Gastroesophageal sphincter (tissue), 4 donors: ENCODE results near the gene SIT1. TPM values are rescaled to one million over a fixed set of nuclear protein-coding genes. Genes with fewer than 3 reads are reported as not detected.

ENCODE experiments used
- ATAC-seq: fragments of 150-250 bp; one replicate; pipeline ENCODE4 v1.9.1; 2016; ENCODE audit warnings: mild to moderate bottlenecking, moderate library complexity
- H3K27ac ChIP-seq, 4 donors: fragments of 200-600 bp; sonication (generic) in 3 of 4; 1 replicate in 3 of 4; 2 replicates in 1 of 4; pipeline ENCODE4 v1.5.1; 2016 to 2019
- H3K27me3 ChIP-seq: fragments of 200-600 bp; sonication (generic); one replicate; pipeline ENCODE4 v1.5.1; 2019
- H3K36me3 ChIP-seq, 2 donors: fragments of 200-600 bp; sonication (generic); one replicate each; pipeline ENCODE4 v1.5.1; 2019; ENCODE audit warnings: control low read depth in 1 of 2
- H3K4me1 ChIP-seq, 3 donors: fragments of 200-600 bp; sonication (generic); 1 replicate in 2 of 3; 2 replicates in 1 of 3; pipeline ENCODE4 v1.5.1; 2016 to 2019; ENCODE audit warnings: control low read depth in 2 of 3
- H3K4me3 ChIP-seq, 2 donors: fragments of 200-600 bp; sonication (generic); one replicate each; pipeline ENCODE4 v1.5.1; 2019; ENCODE audit warnings: mild to moderate bottlenecking in 1 of 2, moderate library complexity in 1 of 2
- H3K9me3 ChIP-seq, 3 donors: fragments of 200-600 bp; sonication (generic); one replicate each; pipeline ENCODE4 v1.5.1; 2017 to 2019; ENCODE audit warnings: control low read depth in 2 of 3
- EP300 ChIP-seq: sonication (generic); formaldehyde crosslinking; IDR thresholded peaks from one replicate; pipeline ENCODE4 v1.6.1; 2017; ENCODE audit warnings: antibody characterized with exemption, mild to moderate bottlenecking
- POLR2A ChIP-seq, 2 donors: fragments of 450-650 bp; IDR thresholded peaks; one replicate each; pipeline ENCODE4 v1.6.1; 2017; ENCODE audit warnings: antibody characterized with exemption in 2 of 2, mild to moderate bottlenecking in 2 of 2, moderate library complexity in 1 of 2
- POLR2AphosphoS5 ChIP-seq: sonication (generic); formaldehyde crosslinking; IDR thresholded peaks from one replicate; pipeline ENCODE4 v1.6.1; 2017; ENCODE audit warnings: antibody characterized with exemption
- WGBS, 2 donors: methylation state at CpG; one replicate each; pipeline ENCODE4 v1.1.5; 2018; ENCODE audit warnings: low coverage in 1 of 2; 5-methylcytosine and 5-hydroxymethylcytosine counted together
- total RNA-seq, 4 donors: library from RNA; depleted of rRNA; stranded (reverse); fragments of >200 nt; gene quantifications; one replicate each; pipeline ENCODE4 v1.1.0, GENCODE V29; 2016
- TF ChIP-seq, protein P1 (sequence below), 4 experiments: fragments of 200-600 bp in 2 of 4; fragments of 450-650 bp in 2 of 4; sonication (generic) in 1 of 4; IDR thresholded peaks; one replicate each; pipeline ENCODE4 v1.5.1; 2017 to 2019; ENCODE audit warnings: antibody characterized with exemption in 4 of 4, mild to moderate bottlenecking in 2 of 4, moderate library complexity in 2 of 4

SIT1 gene
- total RNA-seq, 4 donors from 2014 or later, result 1.2 to 1.6 (median 1.6) TPM; not detected in 1

DNA sequence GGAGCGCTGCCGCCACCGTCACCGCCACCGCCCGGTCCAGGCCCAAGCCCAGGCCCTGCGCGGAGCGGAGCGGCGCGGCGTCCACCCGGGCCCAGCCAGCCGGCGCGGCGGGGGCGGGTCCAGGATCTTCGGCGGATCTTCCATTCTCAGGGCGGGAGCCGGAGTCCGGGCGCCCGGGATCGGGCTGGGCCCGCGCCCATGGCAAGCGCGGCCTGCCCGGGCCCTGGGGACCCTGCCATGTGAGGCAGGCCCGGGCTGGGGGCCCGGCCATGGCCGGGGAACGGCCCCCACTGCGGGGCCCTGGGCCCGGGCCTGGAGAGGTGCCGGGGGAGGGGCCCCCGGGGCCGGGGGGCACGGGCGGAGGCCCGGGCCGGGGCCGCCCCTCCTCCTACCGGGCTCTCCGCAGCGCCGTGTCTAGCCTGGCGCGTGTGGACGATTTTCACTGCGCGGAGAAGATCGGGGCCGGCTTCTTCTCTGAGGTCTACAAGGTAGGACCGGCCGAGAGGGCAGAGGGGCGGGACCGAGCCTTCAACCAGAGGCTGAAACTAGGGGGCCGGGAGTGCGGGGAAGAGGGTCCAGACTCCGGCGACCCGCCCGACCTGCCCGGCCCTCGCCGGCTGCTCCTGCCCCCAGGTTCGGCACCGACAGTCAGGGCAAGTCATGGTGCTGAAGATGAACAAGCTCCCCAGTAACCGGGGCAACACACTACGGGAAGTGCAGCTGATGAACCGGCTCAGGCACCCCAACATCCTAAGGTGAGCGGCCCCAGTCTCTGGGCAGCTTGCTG is 45.2 kb downstream of the SIT1 start:
- peaks cover 0 to 42% (median 17%) of the 10 kb centered on the region in 3 donors for H3K4me1 ChIP-seq
- WGBS, 2 donors, result 0% methylated on average over 1 to 3 of the region's 76 CpGs
- peak overlapping the region; percentile 64 to 92 for H3K4me3 ChIP-seq
- no peaks in the 10 kb centered on the region for H3K9me3 ChIP-seq
- H3K27ac ChIP-seq, result peak overlapping the region; percentile 72 to 97 (median 90)
- H3K36me3 ChIP-seq, result peaks cover 0 to 34% of the 10 kb centered on the region in 2 donors
- ATAC-seq, result peak; percentile 6
- no peaks in the 10 kb centered on the region for H3K27me3 ChIP-seq
- peak in 1 of 2 donors; percentile 13 for TF ChIP-seq POLR2A (IDR thresholded peaks at IDR 0.05)
- TF ChIP-seq, protein P1, sequence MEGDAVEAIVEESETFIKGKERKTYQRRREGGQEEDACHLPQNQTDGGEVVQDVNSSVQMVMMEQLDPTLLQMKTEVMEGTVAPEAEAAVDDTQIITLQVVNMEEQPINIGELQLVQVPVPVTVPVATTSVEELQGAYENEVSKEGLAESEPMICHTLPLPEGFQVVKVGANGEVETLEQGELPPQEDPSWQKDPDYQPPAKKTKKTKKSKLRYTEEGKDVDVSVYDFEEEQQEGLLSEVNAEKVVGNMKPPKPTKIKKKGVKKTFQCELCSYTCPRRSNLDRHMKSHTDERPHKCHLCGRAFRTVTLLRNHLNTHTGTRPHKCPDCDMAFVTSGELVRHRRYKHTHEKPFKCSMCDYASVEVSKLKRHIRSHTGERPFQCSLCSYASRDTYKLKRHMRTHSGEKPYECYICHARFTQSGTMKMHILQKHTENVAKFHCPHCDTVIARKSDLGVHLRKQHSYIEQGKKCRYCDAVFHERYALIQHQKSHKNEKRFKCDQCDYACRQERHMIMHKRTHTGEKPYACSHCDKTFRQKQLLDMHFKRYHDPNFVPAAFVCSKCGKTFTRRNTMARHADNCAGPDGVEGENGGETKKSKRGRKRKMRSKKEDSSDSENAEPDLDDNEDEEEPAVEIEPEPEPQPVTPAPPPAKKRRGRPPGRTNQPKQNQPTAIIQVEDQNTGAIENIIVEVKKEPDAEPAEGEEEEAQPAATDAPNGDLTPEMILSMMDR (IDR thresholded peaks at IDR 0.05), result no peak

DNA sequence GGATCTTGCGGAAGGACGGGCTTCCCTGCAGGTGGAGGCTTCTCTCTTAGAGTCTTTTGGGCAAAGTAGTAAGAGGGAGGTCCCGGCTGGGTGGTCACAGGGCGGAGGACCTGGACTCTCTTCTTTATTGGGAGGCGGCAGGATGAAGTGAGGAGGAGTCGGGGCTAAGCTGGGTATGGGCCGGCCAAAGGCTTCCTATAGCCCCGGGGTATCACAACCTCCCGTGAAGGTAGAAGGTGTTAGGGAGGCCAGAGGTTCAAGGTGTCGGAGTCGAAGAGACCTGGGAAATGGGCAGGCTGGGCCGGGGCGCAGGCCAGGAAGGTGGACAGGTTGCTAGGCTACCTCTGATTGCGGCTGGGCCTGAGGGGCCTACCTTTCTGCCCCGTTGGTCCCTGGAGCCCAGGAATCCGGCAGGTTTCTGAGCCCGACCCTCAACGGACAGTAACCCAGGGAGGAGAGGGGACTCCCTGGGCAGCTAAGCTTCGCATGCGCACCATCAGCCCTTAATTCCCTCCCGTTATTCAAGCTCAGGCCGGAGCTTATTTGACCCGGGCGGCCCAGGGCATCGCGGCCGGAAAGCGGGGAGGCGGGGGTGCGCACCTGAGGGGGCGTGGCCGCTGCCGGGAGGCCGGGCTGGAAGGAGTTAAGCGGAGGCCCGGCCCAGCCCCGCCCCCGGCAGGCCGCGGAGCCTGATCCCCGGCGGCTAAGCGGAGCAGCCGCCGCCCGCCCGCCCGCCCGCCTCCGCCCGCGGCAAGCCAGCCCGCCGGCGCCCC is 46.0 kb downstream of the SIT1 start, which contains the start of gene TESK1:
Gene TESK1, plus strand, starts transcription at position 685 of the 773 bp plus-strand sequence. CDS start 358 bp downstream, outside the sequence.
- 0% methylated on average over 6 to 9 of the region's 55 CpGs for WGBS, 2 donors
- TF ChIP-seq POLR2A (IDR thresholded peaks at IDR 0.05) (no peak), EP300 (no peak), POLR2AphosphoS5 (no peak)
- TF ChIP-seq, protein P1 (IDR thresholded peaks at IDR 0.05), result no peak
- H3K36me3 ChIP-seq, result peaks cover 0 to 26% of the 10 kb centered on the region in 2 donors

DNA sequence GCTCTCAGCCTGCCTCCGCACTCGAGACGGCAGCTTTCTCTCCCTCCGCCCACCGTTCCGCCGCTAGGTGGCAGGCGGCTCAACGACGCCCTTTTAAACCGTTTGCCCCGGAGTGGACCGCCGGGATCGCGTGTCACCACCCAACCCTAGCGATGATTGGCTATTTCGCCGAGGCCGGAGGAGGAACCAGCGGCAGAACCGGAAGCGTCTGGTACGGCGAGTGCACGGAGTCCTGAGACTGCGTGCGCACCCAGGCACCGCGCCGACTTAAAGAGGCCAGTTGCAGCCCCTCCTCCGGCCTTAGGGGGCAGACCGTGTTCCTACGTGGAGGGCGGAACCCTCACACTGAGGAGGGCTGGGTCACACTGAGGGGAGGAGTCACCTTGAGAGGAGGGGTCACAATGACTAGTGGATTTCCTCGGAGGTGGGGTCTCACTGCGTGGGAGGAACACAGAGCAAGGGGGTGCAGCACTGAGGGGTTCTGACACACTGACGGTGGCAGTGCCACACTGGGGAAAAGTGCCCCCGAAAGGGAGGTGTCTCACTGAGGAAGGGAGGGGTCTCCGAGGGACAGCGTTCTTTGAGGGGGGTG is 46.6 kb downstream of the SIT1 start:
- Histone ChIP-seq H3K9me3 (no peaks in the 10 kb centered on the region), H3K36me3 (peaks cover 0 to 20% of the 10 kb centered on the region in 2 donors), H3K27ac (peak overlapping the region; percentile 83 to 97 (median 94)), H3K4me3 (peak overlapping the region; percentile 64 to 92), H3K27me3 (no peaks in the 10 kb centered on the region), H3K4me1 (peaks cover 0 to 42% (median 17%) of the 10 kb centered on the region in 3 donors)
- TF ChIP-seq POLR2AphosphoS5 (peak; percentile 74), EP300 (no peak), POLR2A (IDR thresholded peaks at IDR 0.05) (peak; percentile 51 to 53)
- TF ChIP-seq, protein P1 (IDR thresholded peaks at IDR 0.05), result peak; percentile 83 to 98 (median 94)
- WGBS, 2 donors, result 0% methylated on average over 6 to 10 of the region's 41 CpGs
- peak; percentile 94 for ATAC-seq

More for the DNA sequence above, 46.0 kb downstream of the SIT1 start, which contains the start of gene TESK1:
- ATAC-seq, result peak; percentile 38
- Histone ChIP-seq H3K4me1 (peaks cover 0 to 42% (median 17%) of the 10 kb centered on the region in 3 donors), H3K27ac (peak within 1 kb of the TSS; percentile 72 to 97 (median 90)), H3K27me3 (no peaks in the 10 kb centered on the region), H3K9me3 (no peaks in the 10 kb centered on the region), H3K4me3 (peak within 1 kb of the TSS; percentile 64 to 92)

DNA sequence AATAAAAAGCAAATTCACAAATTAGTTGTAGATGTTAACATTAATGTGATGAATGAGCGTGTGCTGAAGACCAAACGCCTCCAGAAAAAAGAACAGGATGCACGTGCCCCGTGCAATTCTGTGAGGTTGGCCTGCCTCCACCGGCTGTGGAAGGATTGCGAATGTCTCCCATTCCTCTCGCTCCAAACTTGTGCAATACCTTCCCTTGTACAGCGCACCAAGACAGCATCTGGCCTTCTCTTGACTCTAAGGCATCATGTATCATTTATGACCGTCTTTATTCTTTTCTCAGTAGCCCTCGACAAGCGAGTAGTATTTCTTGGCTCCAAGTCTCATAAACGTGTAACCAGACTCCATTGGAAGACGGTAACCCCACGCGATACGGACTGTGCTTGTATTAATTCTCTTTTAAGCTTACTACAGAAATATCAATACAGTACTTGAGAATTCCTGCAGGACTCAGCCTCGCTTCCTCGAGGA is 47.2 kb downstream of the SIT1 start:
- ATAC-seq, result peak; percentile 71
- peaks cover 0 to 14% of the 10 kb centered on the region in 2 donors for H3K36me3 ChIP-seq
- 0 to 1% methylated on average over 18 of the region's 18 CpGs for WGBS, 2 donors

More for the DNA sequence above, 47.2 kb downstream of the SIT1 start:
- Histone ChIP-seq H3K4me1 (peaks cover 0 to 42% (median 17%) of the 10 kb centered on the region in 3 donors), H3K4me3 (peak overlapping the region; percentile 40 to 92), H3K27me3 (no peaks in the 10 kb centered on the region), H3K27ac (peak overlapping the region; percentile 83 to 97 (median 94)), H3K9me3 (no peaks in the 10 kb centered on the region)
- no peak for TF ChIP-seq POLR2A (IDR thresholded peaks at IDR 0.05)
- peak; percentile 84 for TF ChIP-seq POLR2AphosphoS5
- TF ChIP-seq EP300, result no peak
- TF ChIP-seq, protein P1 (IDR thresholded peaks at IDR 0.05), result no peak
